ENCODE results near the gene ZNF654.
"Not testable (repeated sequence)": the region's sequence is repeated elsewhere in the genome, so short reads cannot be mapped to it uniquely, and the experiment has no call there.

The ZNF654 gene

GRCh38 chr3:88058581-88059379 is at the start of gene ZNF654, which contains the start of gene CGGBP1:
TSS of gene ZNF654 (plus strand) at chr3:88059255. CDS start at chr3:88059320, 65 bp downstream.
TSS of gene CGGBP1 (minus strand) at chr3:88059005. CDS start at chr3:88055976, 3,029 bp downstream.
- H3K9me3 Mint-ChIP-seq: no peaks in the 10 kb centered on the region
- peak within 1 kb of the TSS; percentile 85 for H3K27ac Mint-ChIP-seq
- H3K36me3 Mint-ChIP-seq (ENCODE audit: low read depth): peaks cover 35% of the 10 kb centered on the region
- peaks cover 57% of the 10 kb centered on the region for H3K4me1 Mint-ChIP-seq (ENCODE audit: low read depth)
- no peaks in the 10 kb centered on the region for H3K27me3 Mint-ChIP-seq
- peak within 1 kb of the TSS; percentile 93 for H3K4me3 Mint-ChIP-seq

DNA sequence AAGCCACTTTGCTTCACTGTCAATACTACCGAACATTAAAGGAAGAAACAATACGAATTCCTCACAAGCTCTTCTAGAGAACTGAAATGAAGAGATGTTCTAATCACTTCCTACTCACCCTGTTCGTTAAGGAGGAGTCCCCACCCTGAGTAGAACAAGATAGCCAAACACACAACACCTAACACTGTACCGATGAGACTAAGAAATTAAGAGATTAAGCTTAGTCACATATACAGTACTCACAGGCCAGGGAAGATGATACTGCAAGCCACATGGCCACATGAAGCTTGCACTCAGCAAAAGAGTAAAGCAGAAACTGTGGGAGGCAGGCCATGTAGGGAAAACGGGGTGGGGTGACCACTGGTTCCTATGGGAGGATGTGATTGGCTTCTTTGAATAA is 48.2 kb upstream of the ZNF654 start:
- no peaks in the 10 kb centered on the region for H3K9me3 Mint-ChIP-seq
- no peaks in the 10 kb centered on the region for H3K27me3 Mint-ChIP-seq
- H3K27ac Mint-ChIP-seq: no peak overlapping the region
- no peaks in the 10 kb centered on the region for H3K36me3 Mint-ChIP-seq (ENCODE audit: low read depth)
- H3K4me1 Mint-ChIP-seq (ENCODE audit: low read depth): no peaks in the 10 kb centered on the region
- no peak overlapping the region for H3K4me3 Mint-ChIP-seq

DNA sequence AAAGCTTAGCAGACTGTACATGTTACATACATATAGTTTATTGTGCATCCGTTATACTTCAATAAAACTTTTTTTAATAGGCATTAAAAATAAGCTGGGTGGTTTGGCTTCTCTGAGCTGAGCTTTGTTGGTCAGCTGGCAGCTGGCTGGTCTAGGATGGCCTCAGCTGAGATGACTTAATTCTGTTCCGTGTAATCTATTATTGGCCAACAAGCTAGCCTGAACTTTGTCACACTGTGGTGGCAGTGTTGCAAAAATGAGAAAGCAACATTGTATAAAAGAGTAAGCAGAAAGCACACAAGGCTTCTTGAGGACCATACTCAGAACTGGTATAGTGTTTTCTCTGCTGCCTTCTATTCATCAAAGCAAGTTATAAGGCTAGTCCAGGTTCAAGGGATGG is 45.5 kb upstream of the ZNF654 start:
- no peak overlapping the region for H3K27ac Mint-ChIP-seq
- no peak overlapping the region for H3K4me3 Mint-ChIP-seq
- peaks cover 7% of the 10 kb centered on the region for H3K4me1 Mint-ChIP-seq (ENCODE audit: low read depth)
- H3K27me3 Mint-ChIP-seq: no peaks in the 10 kb centered on the region
- H3K36me3 Mint-ChIP-seq (ENCODE audit: low read depth): no peaks in the 10 kb centered on the region
- H3K9me3 Mint-ChIP-seq: no peaks in the 10 kb centered on the region

GRCh38 chr3:88015656-88016055 is 43.4 kb upstream of the ZNF654 start:
- not testable (repeated sequence) for H3K27me3 Mint-ChIP-seq; H3K27ac Mint-ChIP-seq; H3K4me3 Mint-ChIP-seq; H3K36me3 Mint-ChIP-seq (ENCODE audit: low read depth); H3K9me3 Mint-ChIP-seq
- peaks cover 11% of the 10 kb centered on the region for H3K4me1 Mint-ChIP-seq (ENCODE audit: low read depth)

DNA sequence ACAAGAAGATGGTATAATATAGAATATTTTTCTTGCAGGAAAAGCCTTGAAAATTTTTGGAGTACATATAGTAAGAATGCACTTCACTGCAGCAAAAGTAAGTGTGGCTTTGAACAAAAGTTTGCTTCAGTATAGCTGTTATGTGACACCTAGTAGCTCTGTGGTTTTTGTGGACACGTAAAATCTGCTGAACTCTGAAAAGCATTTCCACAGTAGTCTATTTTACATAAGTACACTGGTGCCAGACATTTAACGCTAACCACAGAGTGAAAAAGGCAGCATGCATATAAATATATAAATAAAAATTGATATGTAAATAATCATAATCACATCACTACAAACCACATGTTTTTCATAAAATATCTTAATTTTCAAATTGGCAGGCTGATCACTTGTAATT is 40.0 kb upstream of the ZNF654 start:
- Mint-ChIP-seq H3K27ac (no peak overlapping the region), H3K4me3 (no peak overlapping the region), H3K36me3 (ENCODE audit: low read depth) (no peaks in the 10 kb centered on the region), H3K9me3 (no peaks in the 10 kb centered on the region), H3K27me3 (no peaks in the 10 kb centered on the region), H3K4me1 (ENCODE audit: low read depth) (peaks cover 11% of the 10 kb centered on the region)

DNA sequence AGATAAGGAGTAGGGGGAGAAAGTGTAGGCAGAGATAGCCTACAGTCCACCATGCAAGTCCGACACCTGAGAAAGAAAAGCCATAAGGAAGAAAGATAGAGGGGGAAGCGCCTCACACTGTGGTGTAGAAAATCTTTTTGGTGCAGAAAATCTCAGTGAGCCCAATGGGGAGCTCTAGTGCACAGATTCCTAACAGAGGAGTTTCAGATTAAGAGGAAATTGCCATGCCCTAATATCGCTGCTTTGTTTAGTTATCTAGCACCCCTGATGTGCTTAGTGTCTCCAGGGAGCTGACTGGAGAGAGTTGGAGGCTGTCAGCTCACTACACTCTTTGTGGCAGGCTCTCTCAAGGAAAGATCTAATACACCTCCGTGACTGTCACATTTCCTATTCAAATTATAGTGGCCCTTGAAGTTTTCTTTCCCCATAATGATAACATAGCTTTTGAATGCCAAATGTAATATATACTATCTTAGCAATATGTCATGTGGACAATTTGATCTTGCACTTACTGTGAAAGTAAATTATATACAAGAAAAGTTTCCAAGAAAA is 34.0 kb upstream of the ZNF654 start:
- no peaks in the 10 kb centered on the region for H3K27me3 Mint-ChIP-seq
- H3K27ac Mint-ChIP-seq: no peak overlapping the region
- no peak overlapping the region for H3K4me3 Mint-ChIP-seq
- peaks cover 7% of the 10 kb centered on the region for H3K4me1 Mint-ChIP-seq (ENCODE audit: low read depth)
- no peaks in the 10 kb centered on the region for H3K9me3 Mint-ChIP-seq
- no peaks in the 10 kb centered on the region for H3K36me3 Mint-ChIP-seq (ENCODE audit: low read depth)

GRCh38 chr3:88028876-88029275 is 30.2 kb upstream of the ZNF654 start:
- no peaks in the 10 kb centered on the region for H3K36me3 Mint-ChIP-seq (ENCODE audit: low read depth)
- peaks cover 38% of the 10 kb centered on the region for H3K4me1 Mint-ChIP-seq (ENCODE audit: low read depth)
- no peaks in the 10 kb centered on the region for H3K9me3 Mint-ChIP-seq
- H3K27ac Mint-ChIP-seq: no peak overlapping the region
- H3K27me3 Mint-ChIP-seq: no peaks in the 10 kb centered on the region
- H3K4me3 Mint-ChIP-seq: no peak overlapping the region

DNA sequence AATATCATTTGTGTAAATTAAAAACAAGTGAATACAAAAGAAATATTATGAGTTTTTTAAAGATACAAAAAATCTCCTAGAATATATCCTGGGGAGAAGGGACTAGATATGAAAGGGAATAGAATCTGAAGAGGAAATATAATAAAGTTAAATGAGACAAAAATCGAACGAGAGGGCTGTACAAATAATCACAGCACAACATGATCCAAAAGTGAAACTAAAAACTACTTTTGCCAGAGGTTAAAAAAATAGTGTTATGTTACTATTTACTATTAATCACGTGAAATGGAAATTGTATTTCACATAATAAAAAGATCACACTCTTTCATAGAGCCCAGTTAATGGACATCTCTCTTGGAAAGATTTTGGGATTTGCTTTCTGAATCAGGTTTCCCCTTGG is 28.8 kb upstream of the ZNF654 start:
- Mint-ChIP-seq H3K27ac (no peak overlapping the region), H3K36me3 (ENCODE audit: low read depth) (no peaks in the 10 kb centered on the region), H3K27me3 (no peaks in the 10 kb centered on the region), H3K4me3 (peak overlapping the region; percentile 8), H3K4me1 (ENCODE audit: low read depth) (peaks cover 47% of the 10 kb centered on the region), H3K9me3 (no peaks in the 10 kb centered on the region)

DNA sequence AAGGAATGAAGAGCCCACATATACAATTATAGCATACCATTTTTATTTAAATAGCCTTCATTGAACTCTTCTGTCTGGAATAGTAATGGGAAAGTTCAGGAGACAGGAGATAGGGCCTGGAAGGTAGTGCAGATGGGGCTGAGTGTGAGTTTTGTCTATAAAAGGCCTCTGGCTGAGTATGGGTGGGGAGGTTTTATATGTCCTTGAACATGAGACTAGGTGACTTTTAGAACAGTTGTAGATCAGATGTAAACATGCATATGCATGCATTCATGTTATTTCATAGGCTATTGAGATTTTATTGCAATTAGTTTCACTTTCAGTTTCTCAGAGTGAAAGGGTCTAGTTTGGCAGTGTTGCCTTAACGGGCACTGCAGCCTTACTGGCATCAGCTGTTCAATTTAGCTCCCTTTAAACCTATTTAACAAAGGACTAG is 27.4 kb upstream of the ZNF654 start:
- H3K4me1 Mint-ChIP-seq (ENCODE audit: low read depth): peaks cover 47% of the 10 kb centered on the region
- no peaks in the 10 kb centered on the region for H3K9me3 Mint-ChIP-seq
- H3K27ac Mint-ChIP-seq: peak overlapping the region; percentile 84
- H3K4me3 Mint-ChIP-seq: peak overlapping the region; percentile 88
- no peaks in the 10 kb centered on the region for H3K27me3 Mint-ChIP-seq
- H3K36me3 Mint-ChIP-seq (ENCODE audit: low read depth): no peaks in the 10 kb centered on the region

DNA sequence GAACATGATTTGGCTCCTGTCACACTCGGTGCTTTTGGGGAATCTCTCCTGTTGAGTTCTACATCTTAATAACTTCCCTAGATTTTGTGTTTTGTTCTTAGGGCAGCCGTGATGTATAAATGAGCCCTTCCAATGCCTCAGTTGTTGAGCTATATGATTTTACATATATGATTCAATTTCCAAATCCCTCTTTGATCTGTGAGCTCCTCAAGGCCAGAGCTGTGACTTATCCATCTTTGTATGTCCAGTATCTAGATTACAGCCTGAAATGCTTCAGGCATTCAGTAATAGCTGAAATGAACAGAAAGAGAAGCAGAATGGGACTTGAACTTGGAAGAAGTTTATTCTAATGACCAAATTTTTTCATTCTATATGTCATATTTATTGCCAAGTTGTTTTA is 26.8 kb upstream of the ZNF654 start:
- H3K4me3 Mint-ChIP-seq: peak overlapping the region; percentile 88
- peaks cover 47% of the 10 kb centered on the region for H3K4me1 Mint-ChIP-seq (ENCODE audit: low read depth)
- H3K27ac Mint-ChIP-seq: peak overlapping the region; percentile 66
- no peaks in the 10 kb centered on the region for H3K36me3 Mint-ChIP-seq (ENCODE audit: low read depth)
- no peaks in the 10 kb centered on the region for H3K9me3 Mint-ChIP-seq
- no peaks in the 10 kb centered on the region for H3K27me3 Mint-ChIP-seq

DNA sequence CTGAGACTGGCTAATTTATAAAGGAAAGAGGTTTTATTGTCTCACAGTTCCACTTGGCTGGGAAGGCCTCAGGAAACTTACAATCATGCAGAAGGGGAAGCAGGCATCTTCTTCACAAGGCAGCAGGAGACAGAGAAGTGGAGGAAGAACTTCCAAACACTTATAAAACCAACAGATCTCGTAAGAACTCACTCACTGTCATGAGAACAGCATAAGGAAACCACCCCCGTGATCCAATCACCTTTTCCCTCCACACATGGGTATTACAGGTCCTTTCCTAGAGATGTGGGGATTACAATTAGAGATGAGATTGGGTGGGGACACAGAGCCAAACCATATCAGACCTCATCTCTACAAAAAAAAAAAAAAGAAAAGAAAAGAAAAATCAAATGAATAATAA is 26.0 kb upstream of the ZNF654 start:
- no peaks in the 10 kb centered on the region for H3K9me3 Mint-ChIP-seq
- H3K36me3 Mint-ChIP-seq (ENCODE audit: low read depth): no peaks in the 10 kb centered on the region
- peaks cover 47% of the 10 kb centered on the region for H3K4me1 Mint-ChIP-seq (ENCODE audit: low read depth)
- no peaks in the 10 kb centered on the region for H3K27me3 Mint-ChIP-seq
- peak overlapping the region; percentile 10 for H3K4me3 Mint-ChIP-seq
- H3K27ac Mint-ChIP-seq: no peak overlapping the region

DNA sequence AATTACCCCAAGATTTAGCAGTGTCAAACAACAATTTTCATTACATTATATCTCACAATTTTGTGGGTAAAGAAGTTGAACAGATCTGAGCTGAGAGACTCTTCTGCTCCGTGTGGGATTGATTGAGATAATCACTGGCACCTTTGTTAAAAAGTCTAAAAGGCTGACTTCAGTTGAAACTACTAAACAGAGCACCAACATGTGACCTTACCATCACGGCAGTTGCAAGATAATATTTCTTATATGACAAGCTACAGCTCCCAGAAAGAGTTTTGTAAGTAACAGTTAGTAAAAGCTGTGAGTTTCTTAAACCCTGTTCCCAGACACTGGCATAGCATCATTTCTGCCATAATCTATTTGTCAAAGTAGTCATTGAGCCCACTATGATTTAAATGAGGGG is 25.2 kb upstream of the ZNF654 start:
- H3K27ac Mint-ChIP-seq: no peak overlapping the region
- no peaks in the 10 kb centered on the region for H3K36me3 Mint-ChIP-seq (ENCODE audit: low read depth)
- H3K4me3 Mint-ChIP-seq: no peak overlapping the region
- peaks cover 47% of the 10 kb centered on the region for H3K4me1 Mint-ChIP-seq (ENCODE audit: low read depth)
- H3K9me3 Mint-ChIP-seq: no peaks in the 10 kb centered on the region
- H3K27me3 Mint-ChIP-seq: no peaks in the 10 kb centered on the region

DNA sequence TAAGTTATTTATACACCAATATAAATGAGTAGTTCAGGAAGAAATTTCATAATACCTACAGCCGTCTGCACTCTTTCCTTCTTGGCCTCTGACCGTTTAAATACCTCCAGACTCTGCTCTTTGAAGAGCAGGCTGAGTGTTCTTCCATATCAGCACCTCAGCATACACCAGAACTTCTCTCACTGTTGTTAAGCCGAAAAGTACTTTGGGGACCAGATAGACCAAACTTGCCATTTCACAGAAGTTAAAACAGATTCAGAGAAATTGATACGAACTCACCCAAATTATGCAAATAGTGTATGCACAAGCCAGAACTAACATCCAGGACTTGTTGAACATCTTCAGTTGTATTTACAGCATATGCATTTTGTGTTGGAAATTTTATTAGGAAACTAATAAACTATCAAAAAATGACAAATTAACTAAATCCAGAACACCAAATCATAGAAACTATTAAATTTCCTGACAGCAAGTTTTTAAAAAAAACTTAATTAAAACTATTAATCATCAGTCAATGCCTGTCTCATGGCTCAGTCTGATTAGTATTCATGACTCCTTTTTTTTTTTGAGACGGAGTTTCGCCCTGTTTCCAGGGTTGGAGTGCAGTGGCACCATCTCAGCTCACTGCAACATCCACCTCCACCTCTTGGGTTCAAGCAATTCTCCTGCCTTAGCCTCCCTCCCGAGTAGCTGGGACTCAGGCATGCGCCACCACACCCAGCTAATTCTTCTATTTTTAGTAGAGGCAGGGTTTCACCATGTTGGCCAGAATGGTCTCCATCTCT is 24.4 kb upstream of the ZNF654 start:
- Mint-ChIP-seq H3K36me3 (ENCODE audit: low read depth) (no peaks in the 10 kb centered on the region), H3K27ac (no peak overlapping the region), H3K4me1 (ENCODE audit: low read depth) (peaks cover 44% of the 10 kb centered on the region), H3K9me3 (no peaks in the 10 kb centered on the region), H3K27me3 (no peaks in the 10 kb centered on the region), H3K4me3 (no peak overlapping the region)

GRCh38 chr3:88036221-88036620 is 22.8 kb upstream of the ZNF654 start:
- Mint-ChIP-seq H3K4me3 (no peak overlapping the region), H3K27me3 (no peaks in the 10 kb centered on the region), H3K27ac (no peak overlapping the region), H3K9me3 (no peaks in the 10 kb centered on the region), H3K36me3 (ENCODE audit: low read depth) (no peaks in the 10 kb centered on the region), H3K4me1 (ENCODE audit: low read depth) (peaks cover 33% of the 10 kb centered on the region)

DNA sequence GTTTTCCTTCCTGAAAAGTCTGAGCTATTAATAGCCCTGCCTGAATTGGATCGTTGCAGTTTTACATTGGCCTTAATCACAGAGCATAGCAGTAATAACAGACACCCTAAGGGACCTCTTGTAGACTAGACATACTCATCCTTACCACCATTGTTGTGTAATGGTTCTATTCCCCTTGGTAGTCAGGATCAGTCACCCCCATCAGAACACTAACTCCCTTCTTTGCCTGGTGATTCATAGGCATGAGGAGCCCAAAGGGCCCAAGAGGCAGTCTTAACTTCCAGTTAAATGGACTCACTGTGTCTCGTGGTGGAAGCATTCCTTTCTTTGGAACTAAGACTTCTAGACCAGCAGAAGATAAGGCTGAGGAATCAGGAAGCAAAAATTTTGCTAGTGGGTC is 20.5 kb upstream of the ZNF654 start:
- Mint-ChIP-seq H3K36me3 (ENCODE audit: low read depth) (no peaks in the 10 kb centered on the region), H3K27me3 (no peaks in the 10 kb centered on the region), H3K27ac (no peak overlapping the region), H3K9me3 (no peaks in the 10 kb centered on the region), H3K4me3 (no peak overlapping the region), H3K4me1 (ENCODE audit: low read depth) (peaks cover 12% of the 10 kb centered on the region)
